H9 (cell line): ENCODE data around the gene NRXN3. TPM values are rescaled to one million over a fixed set of nuclear protein-coding genes. Genes with fewer than 3 reads are reported as not detected.

Experiments used
- DNase-seq: peaks from one replicate; pipeline ENCODE4 v3.0.0-alpha.2; 2017
- H2AFZ ChIP-seq: one replicate; pipeline ENCODE4 v1.6.1; 2013; ENCODE audit warnings: mild to moderate bottlenecking, low read length, control low read depth, moderate library complexity
- H2AK5ac ChIP-seq: 2 replicates; pipeline ENCODE4 v1.6.1; 2013; ENCODE audit warnings: low read length, control low read depth, mixed read lengths; ENCODE audit not compliant: insufficient read length
- H2BK120ac ChIP-seq: one replicate; pipeline ENCODE4 v1.6.1; 2013; ENCODE audit warnings: low read depth, mild to moderate bottlenecking, low read length, control low read depth, inconsistent platforms; ENCODE audit not compliant: poor library complexity, severe bottlenecking
- H2BK12ac ChIP-seq: 2 replicates; pipeline ENCODE4 v1.6.1; 2013; ENCODE audit warnings: low read length, control low read depth, mixed read lengths, low read depth; ENCODE audit not compliant: insufficient read length
- H2BK15ac ChIP-seq: 2 replicates; pipeline ENCODE4 v1.6.1; 2013; ENCODE audit warnings: low read depth, low read length, control low read depth
- H2BK20ac ChIP-seq: one replicate; pipeline ENCODE4 v1.6.1; 2013; ENCODE audit warnings: low read depth, mild to moderate bottlenecking, low read length, control low read depth, inconsistent platforms; ENCODE audit not compliant: poor library complexity, severe bottlenecking
- H2BK5ac ChIP-seq: 2 replicates; pipeline ENCODE4 v1.6.1; 2013; ENCODE audit warnings: low read length, control low read depth, mixed read lengths; ENCODE audit not compliant: insufficient read length
- H3K14ac ChIP-seq: 2 replicates; pipeline ENCODE4 v1.6.1; 2013; ENCODE audit warnings: low read length, control low read depth; ENCODE audit not compliant: insufficient read depth
- H3K18ac ChIP-seq: 2 replicates; pipeline ENCODE4 v1.6.1; 2013; ENCODE audit warnings: low read depth, mild to moderate bottlenecking, mixed read lengths, low read length, control low read depth; ENCODE audit not compliant: insufficient read length
- H3K23ac ChIP-seq: 2 replicates; pipeline ENCODE4 v1.6.1; 2013; ENCODE audit warnings: low read length, control low read depth, mixed read lengths, low read depth; ENCODE audit not compliant: insufficient read length
- H3K23me2 ChIP-seq: 2 replicates; pipeline ENCODE4 v1.6.1; 2013; ENCODE audit warnings: low read depth, mild to moderate bottlenecking, mixed read lengths, low read length, control low read depth; ENCODE audit not compliant: insufficient read length, poor library complexity, severe bottlenecking
- H3K27ac ChIP-seq: 2 replicates; pipeline ENCODE4 v1.5.1; 2013; ENCODE audit warnings: low read length, control low read depth, mixed read lengths, low read depth; ENCODE audit not compliant: insufficient read length
- H3K27me3 ChIP-seq: 2 replicates; pipeline ENCODE4 v1.6.1; 2013; ENCODE audit warnings: low read length, control low read depth, inconsistent platforms; ENCODE audit not compliant: insufficient read depth
- H3K4ac ChIP-seq: 2 replicates; pipeline ENCODE4 v1.6.1; 2013; ENCODE audit warnings: low read depth, mild to moderate bottlenecking, control low read depth, inconsistent platforms, low read length, moderate library complexity
- H3K4me1 ChIP-seq: 2 replicates; pipeline ENCODE4 v1.6.1; 2013; ENCODE audit warnings: low read length, control low read depth, inconsistent platforms; ENCODE audit not compliant: insufficient read depth
- H3K4me2 ChIP-seq: 2 replicates; pipeline ENCODE4 v1.6.1; 2013; ENCODE audit warnings: low read length, control low read depth, mixed read lengths; ENCODE audit not compliant: insufficient read length, insufficient read depth
- H3K56ac ChIP-seq: 2 replicates; pipeline ENCODE4 v1.6.1; 2013; ENCODE audit warnings: low read depth, mild to moderate bottlenecking, mixed read lengths, low read length, control low read depth; ENCODE audit not compliant: insufficient read length
- H3K79me1 ChIP-seq: 2 replicates; pipeline ENCODE4 v1.6.1; 2013; ENCODE audit warnings: low read depth, mild to moderate bottlenecking, moderate library complexity, low read length, control low read depth, inconsistent platforms; ENCODE audit not compliant: insufficient read depth, poor library complexity, severe bottlenecking
- H3K79me2 ChIP-seq: 2 replicates; pipeline ENCODE4 v1.6.1; 2013; ENCODE audit warnings: low read length, control low read depth, inconsistent platforms; ENCODE audit not compliant: insufficient read depth
- H3K9ac ChIP-seq: 2 replicates; pipeline ENCODE4 v1.6.1; 2013; ENCODE audit warnings: low read length, control low read depth, mixed read lengths; ENCODE audit not compliant: insufficient read length; ENCODE audit errors: extremely low read depth
- H3K9me3 ChIP-seq: one replicate; pipeline ENCODE4 v1.6.1; 2013; ENCODE audit warnings: low read depth, low read length, inconsistent platforms; ENCODE audit not compliant: control insufficient read depth
- H3T11ph ChIP-seq: one replicate; pipeline ENCODE4 v1.6.1; 2013; ENCODE audit warnings: mild to moderate bottlenecking, low read length, control low read depth, inconsistent platforms
- H4K20me1 ChIP-seq: one replicate; pipeline ENCODE4 v1.6.1; 2013; ENCODE audit not compliant: control insufficient read depth, insufficient read length, insufficient read depth
- H4K5ac ChIP-seq: 2 replicates; pipeline ENCODE4 v1.6.1; 2013; ENCODE audit warnings: low read depth, mild to moderate bottlenecking, mixed read lengths, low read length, control low read depth; ENCODE audit not compliant: insufficient read length
- H4K8ac ChIP-seq: replicated peaks from 2 replicates; pipeline ENCODE4 v1.6.1; 2013; ENCODE audit warnings: low read length, control low read depth, mixed read lengths, low read depth; ENCODE audit not compliant: insufficient read length
- H4K91ac ChIP-seq: 2 replicates; pipeline ENCODE4 v1.6.1; 2013; ENCODE audit warnings: low read depth, mild to moderate bottlenecking, moderate library complexity, mixed read lengths, low read length, control low read depth; ENCODE audit not compliant: insufficient read length
- H3K27ac Mint-ChIP-seq, 3 experiments: 2 replicates in 2 of 3; 3 replicates in 1 of 3; pipeline ENCODE4 v1.8.0; 2020 to 2021; ENCODE audit warnings: mixed read lengths in 3 of 3, mild to moderate bottlenecking in 1 of 3, moderate library complexity in 1 of 3
- H3K27me3 Mint-ChIP-seq: 2 replicates; pipeline ENCODE4 v1.8.0; 2021; ENCODE audit warnings: low read depth, mild to moderate bottlenecking, moderate library complexity, mixed read lengths
- H3K36me3 Mint-ChIP-seq, 3 experiments: 2 replicates in 2 of 3; 3 replicates in 1 of 3; pipeline ENCODE4 v1.8.0; 2020 to 2021; ENCODE audit warnings: low read depth in 3 of 3, mixed read lengths in 3 of 3; ENCODE audit not compliant: insufficient read depth in 1 of 3
- H3K4me1 Mint-ChIP-seq, 2 experiments: 2 replicates each; pipeline ENCODE4 v1.8.0; 2020; ENCODE audit warnings: mixed read lengths in 2 of 2
- H3K4me3 Mint-ChIP-seq, 2 experiments: 2 replicates in 1 of 2; 3 replicates in 1 of 2; pipeline ENCODE4 v1.8.0; 2020 to 2021; ENCODE audit warnings: mild to moderate bottlenecking in 2 of 2, mixed read lengths in 2 of 2, moderate library complexity in 1 of 2
- H3K9me3 Mint-ChIP-seq, 2 experiments: 2 replicates in 1 of 2; 3 replicates in 1 of 2; pipeline ENCODE4 v1.8.0; 2020; ENCODE audit warnings: mild to moderate bottlenecking in 2 of 2, mixed read lengths in 2 of 2, moderate library complexity in 1 of 2
- CTCF ChIP-seq: fragments of 200-600 bp; sonication (generic); conservative IDR thresholded peaks from 3 replicates; pipeline ENCODE4 v1.8.0; 2021; ENCODE audit warnings: antibody characterized with exemption, mild to moderate bottlenecking
- WGBS: extraction: QIAGEN DNeasy Blood & Tissue Kit; methylation state at CpG from one replicate; pipeline ENCODE4 v1.1.7; 2013; ENCODE audit warnings: missing lambda C conversion rate, low lambda C conversion rate, mixed read lengths; ENCODE audit not compliant: insufficient read length; ENCODE audit errors: extremely low coverage; 5-methylcytosine and 5-hydroxymethylcytosine counted together
- total RNA-seq: library from RNA; stranded (reverse); gene quantifications from 2 replicates; pipeline ENCODE4 v1.2.1, GENCODE V29; 2021

Gene NRXN3
- total RNA-seq, 1 experiment from 2014 or later, result 1.8 TPM

DNA sequence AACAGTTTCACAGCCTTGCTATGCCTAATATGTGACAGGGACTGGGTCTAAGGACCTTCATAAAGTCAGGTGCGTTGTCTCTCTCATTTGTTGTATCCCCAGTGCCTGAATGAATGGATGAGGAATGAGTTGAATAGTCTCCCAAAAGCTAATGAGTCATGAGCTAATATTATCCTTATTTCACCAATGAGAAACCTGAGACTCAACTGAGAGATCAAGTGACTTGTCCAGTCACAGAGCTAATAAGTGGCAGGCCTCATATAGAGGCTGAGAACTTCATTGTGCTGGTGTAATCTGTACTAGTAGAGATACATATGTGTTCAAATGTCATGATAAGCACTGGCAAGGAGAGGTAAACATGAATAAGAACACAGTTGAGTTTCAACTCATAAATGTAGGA lies 612.4 kb downstream of the NRXN3 start:
- Mint-ChIP-seq H3K27ac (no peak overlapping the region), H3K4me1 (no peaks in the 10 kb centered on the region), H3K9me3 (no peaks in the 10 kb centered on the region), H3K27me3 (no peaks in the 10 kb centered on the region), H3K4me3 (no peak overlapping the region), H3K36me3 (no peaks in the 10 kb centered on the region; a peak in 1 of 7 replicates)
- H2BK15ac ChIP-seq, result no peak overlapping the region
- H3K23ac ChIP-seq, result no peak overlapping the region
- no peak overlapping the region for H3K9ac ChIP-seq
- no peak overlapping the region for H3T11ph ChIP-seq
- H4K20me1 ChIP-seq, result no peaks in the 10 kb centered on the region
- no peaks in the 10 kb centered on the region for H3K4me1 ChIP-seq
- DNase-seq, result no peak
- H3K9me3 ChIP-seq, result no peaks in the 10 kb centered on the region
- H3K27ac ChIP-seq, result no peak overlapping the region
- H2AK5ac ChIP-seq, result no peak overlapping the region
- no peak overlapping the region for H4K8ac ChIP-seq
- no peak overlapping the region for H2BK5ac ChIP-seq
- no peak overlapping the region for H2BK12ac ChIP-seq
- WGBS, result no CpG with 5 or more reads among the region's 1 CpG
- no peaks in the 10 kb centered on the region for H3K79me2 ChIP-seq
- H4K5ac ChIP-seq, result no peak overlapping the region
- H2BK20ac ChIP-seq, result no peak overlapping the region
- H2AFZ ChIP-seq, result no peak overlapping the region
- no peak for TF ChIP-seq CTCF
- no peak overlapping the region for H2BK120ac ChIP-seq
- H4K91ac ChIP-seq, result no peak overlapping the region
- no peaks in the 10 kb centered on the region for H3K27me3 ChIP-seq
- no peak overlapping the region for H3K18ac ChIP-seq
- H3K4me2 ChIP-seq, result no peak overlapping the region
- no peak overlapping the region for H3K14ac ChIP-seq
- no peak overlapping the region for H3K56ac ChIP-seq
- H3K4ac ChIP-seq, result no peak overlapping the region
- no peaks in the 10 kb centered on the region for H3K79me1 ChIP-seq
- H3K23me2 ChIP-seq, result no peaks in the 10 kb centered on the region
